HG03571 (cell line): ENCODE results near the gene DAP.
"Not testable (repeated sequence)": the region's sequence is repeated elsewhere in the genome, so short reads cannot be mapped to it uniquely, and the experiment has no call there.

ENCODE experiments used
- ATAC-seq: cut with Tn5 transposase; IDR thresholded peaks from one replicate; pipeline ENCODE4 v1.9.1; 2021; ENCODE audit not compliant: unreplicated experiment

Gene DAP

GRCh38 chr5:10655972-10656830, 104.8 kb downstream of the DAP start:
- ATAC-seq: no peak

GRCh38 chr5:10655161-10655971, 105.7 kb downstream of the DAP start:
- ATAC-seq: peak; percentile 46

- ATAC-seq: no peak
Observed at GRCh38 chr5:10654566-10654965, 106.5 kb downstream of the DAP start.

GRCh38 chr5:10653751-10654400, 107.2 kb downstream of the DAP start:
- no peak for ATAC-seq

GRCh38 chr5:10653043-10653442, 108.0 kb downstream of the DAP start:
- no peak for ATAC-seq

GRCh38 chr5:10652606-10653005, 108.4 kb downstream of the DAP start:
- no peak for ATAC-seq

- ATAC-seq: no peak
Observed at GRCh38 chr5:10652151-10652550, 108.9 kb downstream of the DAP start.

DNA sequence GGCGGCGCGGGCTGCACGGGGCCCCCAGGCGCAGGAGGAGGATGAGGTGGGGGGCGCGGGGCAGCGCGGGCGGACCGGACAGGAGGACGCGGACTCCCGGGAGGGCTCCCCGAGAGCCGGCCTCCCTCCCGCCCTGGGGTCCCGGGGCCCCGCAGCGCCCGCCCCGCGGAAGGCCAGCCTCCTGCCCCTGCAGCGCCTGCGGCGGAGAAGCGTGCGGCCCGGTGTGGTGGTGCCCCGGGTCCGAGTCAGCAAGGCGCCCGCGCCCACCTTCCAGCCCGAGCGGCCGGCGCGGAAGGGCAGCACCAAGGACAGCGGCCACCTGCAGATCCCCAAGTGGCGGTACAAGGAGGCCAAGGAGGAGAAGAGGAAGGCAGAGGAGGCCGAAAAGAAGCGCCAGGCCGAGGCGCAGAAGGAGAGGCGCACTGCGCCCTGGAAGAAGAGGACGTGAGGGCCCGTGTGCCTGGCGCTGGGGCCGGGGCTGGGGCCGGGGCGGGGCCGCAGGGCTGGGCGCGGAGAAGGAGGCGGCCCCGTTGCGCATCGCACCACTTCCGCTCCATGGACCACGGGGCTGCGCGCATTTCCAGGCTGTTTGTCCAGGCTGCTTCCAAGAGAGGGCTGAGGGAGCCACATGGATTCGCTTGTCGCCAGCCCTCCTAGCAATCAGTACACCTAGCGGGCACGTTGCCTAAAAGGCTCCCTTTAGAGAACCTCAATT, 111.2 kb downstream of the DAP start:
- ATAC-seq: no peak

GRCh38 chr5:10648806-10649665, 112.0 kb downstream of the DAP start:
- no peak for ATAC-seq

DNA sequence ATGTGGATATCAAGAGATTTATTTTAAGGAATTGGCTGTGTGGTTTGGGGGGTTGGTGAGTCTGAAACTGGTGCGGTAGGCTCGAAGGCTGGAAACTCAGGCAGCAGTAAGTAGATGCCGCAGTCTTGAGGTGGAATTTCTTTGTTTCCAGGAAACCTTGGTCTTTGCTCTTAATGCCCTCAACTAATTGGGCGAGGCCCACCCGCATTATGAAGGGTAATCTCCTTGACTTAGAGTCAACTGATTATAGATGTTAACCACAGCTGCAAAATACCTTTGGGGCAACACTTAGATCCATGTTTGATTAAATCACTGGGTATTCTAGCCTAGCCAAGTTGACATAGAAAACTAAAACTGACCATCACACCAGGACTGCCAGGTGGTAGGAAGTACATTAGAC, 113.4 kb downstream of the DAP start:
- no peak for ATAC-seq

GRCh38 chr5:10645671-10646070, 115.4 kb downstream of the DAP start:
- no peak for ATAC-seq

DNA sequence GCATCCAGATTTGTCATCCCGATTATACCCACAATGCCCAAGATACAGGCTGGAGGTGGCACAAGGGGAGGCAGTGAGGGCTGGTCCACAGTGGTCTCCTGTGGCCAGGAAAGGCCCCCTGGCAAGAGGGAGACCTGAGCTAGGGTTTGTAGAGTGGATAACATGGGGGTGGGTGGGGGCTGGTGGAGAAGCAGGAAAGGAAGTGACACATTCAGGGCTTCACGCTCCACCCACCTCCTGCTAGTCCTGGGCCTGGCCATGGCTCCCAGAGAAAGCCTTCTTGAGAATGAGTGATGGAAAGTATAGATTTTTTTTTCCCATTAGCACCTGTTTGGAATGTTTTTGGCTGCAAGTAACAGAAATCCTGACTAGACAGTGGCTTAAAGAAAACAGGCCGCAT, 115.9 kb downstream of the DAP start:
- no peak for ATAC-seq

DNA sequence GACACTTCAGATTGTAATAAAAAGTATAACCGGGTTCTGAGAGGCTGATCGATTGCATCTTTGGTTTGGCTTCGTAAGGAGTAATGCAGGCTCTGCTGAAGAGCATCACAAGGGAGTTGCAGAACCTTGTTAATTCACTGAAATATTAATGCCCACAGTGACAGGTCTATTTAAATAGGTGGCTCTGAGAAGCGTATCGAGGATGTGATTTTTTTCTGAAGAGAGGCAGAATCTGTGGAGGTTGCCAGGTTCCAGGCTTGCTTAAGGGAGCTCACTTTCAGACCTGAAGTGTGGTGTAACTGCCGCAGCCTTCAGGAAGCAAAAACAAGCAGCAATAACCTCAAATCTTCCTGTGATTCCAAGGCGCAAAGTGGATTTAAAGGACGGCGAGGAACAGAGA, 116.8 kb downstream of the DAP start:
- ATAC-seq: no peak

GRCh38 chr5:10642367-10642766, 118.7 kb downstream of the DAP start:
- no peak for ATAC-seq

- ATAC-seq: no peak
Observed at GRCh38 chr5:10639846-10640368, 121.1 kb downstream of the DAP start.

GRCh38 chr5:10638723-10639122, 122.3 kb downstream of the DAP start:
- ATAC-seq: not testable (repeated sequence)

DNA sequence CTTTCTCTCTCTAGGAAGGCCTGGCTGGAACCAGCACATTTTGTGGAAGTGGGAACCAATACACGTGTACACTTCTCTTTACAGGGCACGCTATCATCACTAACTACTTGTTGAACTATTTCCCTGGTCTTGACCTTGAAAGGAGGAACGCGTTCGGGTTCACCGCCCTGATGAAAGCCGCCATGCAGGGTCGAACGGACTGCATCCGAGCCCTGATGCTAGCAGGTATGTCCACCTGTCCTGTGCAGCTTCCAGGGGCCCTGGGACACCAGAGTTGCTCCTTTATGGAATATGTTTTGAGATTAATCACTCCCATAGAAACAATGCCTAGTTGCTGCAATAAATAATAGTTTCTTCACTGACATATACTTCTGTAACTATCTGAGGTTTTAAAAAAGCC, 123.1 kb downstream of the DAP start:
- ATAC-seq: no peak

DNA sequence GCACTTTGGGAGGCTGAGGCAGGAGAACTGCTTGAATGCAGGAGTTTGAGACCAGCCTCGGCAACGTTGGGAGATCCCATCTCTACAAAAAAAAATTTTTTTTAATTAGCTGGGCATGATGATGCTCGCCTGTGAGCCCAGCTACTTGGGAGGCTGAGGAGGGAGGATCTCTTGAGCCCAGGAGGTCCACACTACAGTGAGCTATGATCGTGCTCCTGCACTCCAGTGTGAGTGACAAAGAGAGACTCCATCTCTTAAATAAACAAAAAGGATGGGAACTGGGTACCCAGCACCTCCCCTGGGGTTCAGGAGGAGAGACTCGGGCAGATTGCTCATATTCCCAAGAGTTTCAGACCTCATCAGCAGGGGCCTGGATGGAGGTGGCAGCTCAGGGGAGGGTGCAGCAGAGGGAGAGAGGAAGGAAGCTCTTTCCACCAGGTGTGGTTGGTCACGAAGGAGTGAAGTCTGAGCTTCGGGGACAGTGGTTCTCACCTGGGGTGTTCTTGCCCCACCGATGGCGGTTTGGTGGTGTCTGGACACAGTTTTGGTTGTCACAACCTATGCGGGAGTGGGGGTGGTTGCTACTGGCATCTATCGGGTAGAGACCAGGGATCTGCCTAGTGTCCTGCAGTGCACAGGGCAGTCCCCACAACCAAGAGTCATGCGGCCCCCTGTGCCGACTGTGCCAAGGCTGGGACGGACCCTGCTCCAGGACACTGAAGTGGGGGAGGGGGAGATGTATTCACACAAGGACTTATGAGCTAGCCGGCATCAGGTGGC, 124.5 kb downstream of the DAP start:
- ATAC-seq: no peak

- no peak for ATAC-seq
Observed at GRCh38 chr5:10635867-10636350, 125.1 kb downstream of the DAP start.
